Measurements from ENCODE around the gene SAMM50.
A peak's percentile ranks its signal among the peaks of the same experiment; 100 is the strongest.

Gene SAMM50

GRCh38 chr22:43955040-43955882 lies at the start of gene SAMM50:
Gene SAMM50 (plus strand): TSS chr22:43955442. CDS start chr22:43955578, 136 bp downstream.
- DNase-seq, result peak; percentile 24

- DNase-seq, result no peak
Measured at GRCh38 chr22:43905681-43906080, 49.6 kb upstream of the SAMM50 start.

GRCh38 chr22:43909708-43910107 lies 45.5 kb upstream of the SAMM50 start:
- no peak for DNase-seq

- DNase-seq, result no peak
Measured at GRCh38 chr22:43910178-43910695, 45.0 kb upstream of the SAMM50 start.

- no peak for DNase-seq
Measured at GRCh38 chr22:43911351-43911750, 43.9 kb upstream of the SAMM50 start.

GRCh38 chr22:43917521-43917920 lies 37.7 kb upstream of the SAMM50 start:
- no peak for DNase-seq

GRCh38 chr22:43919106-43919973 lies 35.9 kb upstream of the SAMM50 start:
- DNase-seq, result no peak

GRCh38 chr22:43921370-43921769 lies 33.9 kb upstream of the SAMM50 start:
- no peak for DNase-seq

- DNase-seq, result no peak
Measured at GRCh38 chr22:43922123-43922522, 33.1 kb upstream of the SAMM50 start.

GRCh38 chr22:43923191-43923590 lies 32.1 kb upstream of the SAMM50 start:
- no peak for DNase-seq

- DNase-seq, result peak; percentile 8
Measured at GRCh38 chr22:43923631-43924464, 31.4 kb upstream of the SAMM50 start, which contains the start of gene PNPLA3. Gene PNPLA3 (plus strand): TSS chr22:43923805. CDS start chr22:43923912, 107 bp downstream.

GRCh38 chr22:43924877-43925276 lies 30.4 kb upstream of the SAMM50 start:
- DNase-seq, result no peak

GRCh38 chr22:43925433-43926348 lies 29.6 kb upstream of the SAMM50 start:
- no peak for DNase-seq

GRCh38 chr22:43926349-43926710 lies 28.9 kb upstream of the SAMM50 start:
- DNase-seq, result no peak

GRCh38 chr22:43928468-43928867 lies 26.8 kb upstream of the SAMM50 start:
- DNase-seq, result no peak

- no peak for DNase-seq
Measured at GRCh38 chr22:43928908-43929307, 26.3 kb upstream of the SAMM50 start.

- DNase-seq, result no peak
Measured at GRCh38 chr22:43931771-43932170, 23.5 kb upstream of the SAMM50 start.

GRCh38 chr22:43941449-43941848 lies 13.8 kb upstream of the SAMM50 start:
- no peak for DNase-seq

- no peak for DNase-seq
Measured at GRCh38 chr22:43944670-43945430, 10.4 kb upstream of the SAMM50 start.

- no peak for DNase-seq
Measured at GRCh38 chr22:43945632-43946383, 9.4 kb upstream of the SAMM50 start.

Data from NCI-H1417 treated with DMSO at 0.1 percent for 48 hours (cell line).